Activated B cell treated with CpG ODN at 0.5 μM for 24 hours (primary cell): ENCODE data around the gene INHBB. TPM values are rescaled to one million over a fixed set of nuclear protein-coding genes. Genes with fewer than 3 reads are reported as not detected.

Experiments
- ATAC-seq: fragments of 200-7000 bp; cut with Tn5 transposase; one replicate; pipeline ENCODE4 v1.10.0; 2021; ENCODE audit warnings: low read depth, mild to moderate bottlenecking, moderate library complexity
- CTCF ChIA-PET: fragments of 350-600 bp; sonication (Branson Sonifier 250); formaldehyde crosslinking; loops from one replicate; lab custom pipeline; 2021; ENCODE audit warnings: antibody characterized with exemption; lab: Charles Lee
- POLR2A ChIA-PET: fragments of 350-600 bp; sonication (Branson Sonifier 250); formaldehyde crosslinking; loops from one replicate; lab custom pipeline; 2021; ENCODE audit warnings: antibody characterized with exemption; lab: Charles Lee
- DNase-seq: peaks from one replicate; pipeline ENCODE4 v3.0.0; 2022
- H3K27ac Mint-ChIP-seq: one replicate; pipeline ENCODE4 v1.8.0; 2020; ENCODE audit warnings: mixed read lengths
- H3K27me3 Mint-ChIP-seq: one replicate; pipeline ENCODE4 v1.8.0; 2021; ENCODE audit warnings: mixed read lengths
- H3K36me3 Mint-ChIP-seq: one replicate; pipeline ENCODE4 v1.8.0; 2021; ENCODE audit warnings: low read depth, mixed read lengths
- H3K4me1 Mint-ChIP-seq: one replicate; pipeline ENCODE4 v1.8.0; 2021; ENCODE audit warnings: mixed read lengths
- H3K4me3 Mint-ChIP-seq: one replicate; pipeline ENCODE4 v1.8.0; 2020; ENCODE audit warnings: mild to moderate bottlenecking, mixed read lengths
- H3K9me3 Mint-ChIP-seq: one replicate; pipeline ENCODE4 v1.8.0; 2020; ENCODE audit warnings: mixed read lengths
- intact Hi-C: fragments of 100-400 bp; cut with micrococcal nuclease; formaldehyde crosslinking; loops from one replicate; pipeline ENCODE4 v1.15.1; 2024
- total RNA-seq: library from RNA; stranded (reverse); gene quantifications from 2 replicates; pipeline ENCODE4 v1.2.3, GENCODE V29; 2022
- TF ChIP-seq, protein P1 (sequence below): fragments of 200-600 bp; IDR thresholded peaks from one replicate; pipeline ENCODE4 v1.8.0; 2022; ENCODE audit warnings: antibody characterized with exemption, mild to moderate bottlenecking

INHBB gene
- total RNA-seq, 1 donor from 2014 or later = not detected

DNA sequence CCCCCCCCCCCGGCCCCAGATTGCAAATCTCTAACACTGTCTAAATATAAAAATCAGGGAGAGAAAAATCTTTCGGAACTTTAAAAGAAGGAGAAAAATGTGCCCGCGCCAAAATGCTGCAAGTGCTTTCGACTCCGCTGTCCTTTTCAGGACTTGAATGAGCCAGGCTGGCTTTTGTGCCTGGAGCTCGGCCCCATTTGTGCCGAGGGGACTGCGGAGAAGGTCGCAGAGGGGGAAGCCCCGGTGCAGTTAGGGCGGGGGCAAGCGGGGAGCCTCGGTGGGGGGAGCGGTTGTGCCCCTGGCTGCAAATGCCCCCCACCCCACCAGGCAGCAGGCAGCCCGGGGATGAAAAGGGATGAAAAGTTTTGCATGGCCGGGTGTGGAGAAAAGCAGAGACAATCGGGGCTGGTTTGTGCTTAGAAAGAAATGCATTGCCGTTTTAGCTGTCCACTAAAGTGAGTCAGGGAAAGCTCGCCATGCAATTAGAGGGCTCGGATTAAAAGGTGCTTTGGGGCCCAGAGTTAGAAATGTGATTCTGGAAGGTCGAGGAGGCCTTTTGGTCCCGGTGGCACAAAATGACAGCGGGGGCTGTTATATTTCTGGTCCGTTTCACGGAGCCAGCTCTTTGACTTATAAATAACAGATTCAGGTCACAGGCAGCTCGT, 1.6 kb downstream of the INHBB start:
- Mint-ChIP-seq H3K4me1 (peaks cover 25% of the 10 kb centered on the region), H3K27me3 (peaks cover 50% of the 10 kb centered on the region), H3K36me3 (no peaks in the 10 kb centered on the region), H3K27ac (no peak overlapping the region), H3K9me3 (no peaks in the 10 kb centered on the region), H3K4me3 (peak overlapping the region; percentile 60)
- DNase-seq (no peak), ATAC-seq (no peak)
- TF ChIP-seq, protein P1, sequence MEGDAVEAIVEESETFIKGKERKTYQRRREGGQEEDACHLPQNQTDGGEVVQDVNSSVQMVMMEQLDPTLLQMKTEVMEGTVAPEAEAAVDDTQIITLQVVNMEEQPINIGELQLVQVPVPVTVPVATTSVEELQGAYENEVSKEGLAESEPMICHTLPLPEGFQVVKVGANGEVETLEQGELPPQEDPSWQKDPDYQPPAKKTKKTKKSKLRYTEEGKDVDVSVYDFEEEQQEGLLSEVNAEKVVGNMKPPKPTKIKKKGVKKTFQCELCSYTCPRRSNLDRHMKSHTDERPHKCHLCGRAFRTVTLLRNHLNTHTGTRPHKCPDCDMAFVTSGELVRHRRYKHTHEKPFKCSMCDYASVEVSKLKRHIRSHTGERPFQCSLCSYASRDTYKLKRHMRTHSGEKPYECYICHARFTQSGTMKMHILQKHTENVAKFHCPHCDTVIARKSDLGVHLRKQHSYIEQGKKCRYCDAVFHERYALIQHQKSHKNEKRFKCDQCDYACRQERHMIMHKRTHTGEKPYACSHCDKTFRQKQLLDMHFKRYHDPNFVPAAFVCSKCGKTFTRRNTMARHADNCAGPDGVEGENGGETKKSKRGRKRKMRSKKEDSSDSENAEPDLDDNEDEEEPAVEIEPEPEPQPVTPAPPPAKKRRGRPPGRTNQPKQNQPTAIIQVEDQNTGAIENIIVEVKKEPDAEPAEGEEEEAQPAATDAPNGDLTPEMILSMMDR = no peak
- POLR2A ChIA-PET = interaction anchor here (1.3 kb wide), 1 partner anchor 124 kb away, joined by 3 read pairs; the partner anchor contains the start of gene TMEM185B
- intact Hi-C loops = loop anchor here (10.0 kb wide), 2 partner anchors 983 to 1493 kb away; partner anchors contain the start of genes C2orf76 and DBI
- CTCF ChIA-PET = no interaction called here

DNA sequence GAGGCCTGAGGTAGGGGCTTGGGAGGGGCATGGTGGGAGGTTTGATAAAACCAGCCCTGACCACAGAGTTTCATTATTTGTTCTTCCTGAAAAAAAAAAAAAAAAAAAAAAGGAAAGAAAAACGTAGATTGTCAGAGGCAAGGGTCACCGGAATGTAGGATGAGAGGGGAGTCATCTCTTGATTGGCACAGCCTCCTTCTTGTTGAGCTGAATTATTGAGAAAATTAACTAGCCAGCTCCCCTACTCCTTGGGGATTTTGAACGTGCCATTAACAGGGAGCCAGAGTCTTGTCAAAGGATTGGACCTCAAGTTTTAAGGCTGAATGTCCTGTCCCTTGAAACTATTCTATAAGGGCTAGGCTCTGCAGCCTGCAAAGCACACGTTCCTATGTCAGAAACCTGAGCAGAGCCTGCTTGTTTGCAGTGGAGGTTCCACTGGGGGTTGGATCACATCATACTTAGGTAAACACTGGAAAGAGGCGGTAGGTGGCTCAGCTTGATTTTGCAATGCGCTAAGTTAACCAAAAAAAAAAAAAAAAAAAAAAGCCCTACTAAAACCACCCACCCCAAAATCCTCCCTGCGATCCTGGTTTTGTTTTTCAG, 2.3 kb downstream of the INHBB start:
- Mint-ChIP-seq H3K36me3 (no peaks in the 10 kb centered on the region), H3K4me1 (peaks cover 18% of the 10 kb centered on the region), H3K4me3 (no peak overlapping the region), H3K27ac (no peak overlapping the region), H3K9me3 (no peaks in the 10 kb centered on the region), H3K27me3 (peaks cover 43% of the 10 kb centered on the region)
- TF ChIP-seq, protein P1 = no peak
- intact Hi-C loops = loop anchor here (10.0 kb wide), 2 partner anchors 983 to 1493 kb away; partner anchors contain the start of genes C2orf76 and DBI
- POLR2A ChIA-PET = no interaction called here
- ATAC-seq (no peak), DNase-seq (no peak)
- CTCF ChIA-PET = no interaction called here

DNA sequence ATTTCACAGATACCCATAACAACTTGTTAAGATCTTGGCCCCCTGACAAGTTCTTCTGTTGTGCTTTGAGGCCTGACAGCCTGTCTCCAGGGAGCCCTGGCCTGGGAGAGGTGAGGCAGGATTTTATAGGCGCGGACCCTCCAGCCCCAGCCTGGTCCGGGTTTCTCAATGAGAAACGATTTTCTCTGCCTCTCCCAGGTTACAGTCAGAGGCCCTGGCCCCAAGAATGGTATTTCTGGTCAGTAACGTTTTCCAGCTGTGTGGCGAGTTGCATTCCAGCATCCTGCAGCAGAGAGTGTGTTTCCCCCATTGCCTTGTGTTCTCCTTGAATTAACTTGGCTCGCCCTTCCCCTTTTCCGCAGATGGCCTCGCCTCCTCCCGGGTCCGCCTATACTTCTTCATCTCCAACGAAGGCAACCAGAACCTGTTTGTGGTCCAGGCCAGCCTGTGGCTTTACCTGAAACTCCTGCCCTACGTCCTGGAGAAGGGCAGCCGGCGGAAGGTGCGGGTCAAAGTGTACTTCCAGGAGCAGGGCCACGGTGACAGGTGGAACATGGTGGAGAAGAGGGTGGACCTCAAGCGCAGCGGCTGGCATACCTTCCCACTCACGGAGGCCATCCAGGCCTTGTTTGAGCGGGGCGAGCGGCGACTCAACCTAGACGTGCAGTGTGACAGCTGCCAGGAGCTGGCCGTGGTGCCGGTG, 3.0 kb downstream of the INHBB start:
- ChIA-PET CTCF (no interaction called here), POLR2A (no interaction called here)
- no peaks in the 10 kb centered on the region for H3K36me3 Mint-ChIP-seq
- H3K4me3 Mint-ChIP-seq = no peak overlapping the region
- no peak for DNase-seq
- ATAC-seq = no peak
- H3K4me1 Mint-ChIP-seq = peaks cover 12% of the 10 kb centered on the region
- TF ChIP-seq, protein P1 = no peak
- H3K9me3 Mint-ChIP-seq = no peaks in the 10 kb centered on the region
- H3K27ac Mint-ChIP-seq = no peak overlapping the region
- intact Hi-C loops = loop anchor here (10.0 kb wide), 2 partner anchors 984 to 1494 kb away; partner anchors contain the start of genes C2orf76 and DBI
- peaks cover 37% of the 10 kb centered on the region for H3K27me3 Mint-ChIP-seq

DNA sequence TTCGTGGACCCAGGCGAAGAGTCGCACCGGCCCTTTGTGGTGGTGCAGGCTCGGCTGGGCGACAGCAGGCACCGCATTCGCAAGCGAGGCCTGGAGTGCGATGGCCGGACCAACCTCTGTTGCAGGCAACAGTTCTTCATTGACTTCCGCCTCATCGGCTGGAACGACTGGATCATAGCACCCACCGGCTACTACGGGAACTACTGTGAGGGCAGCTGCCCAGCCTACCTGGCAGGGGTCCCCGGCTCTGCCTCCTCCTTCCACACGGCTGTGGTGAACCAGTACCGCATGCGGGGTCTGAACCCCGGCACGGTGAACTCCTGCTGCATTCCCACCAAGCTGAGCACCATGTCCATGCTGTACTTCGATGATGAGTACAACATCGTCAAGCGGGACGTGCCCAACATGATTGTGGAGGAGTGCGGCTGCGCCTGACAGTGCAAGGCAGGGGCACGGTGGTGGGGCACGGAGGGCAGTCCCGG, 3.5 kb downstream of the INHBB start:
- DNase-seq = no peak
- Mint-ChIP-seq H3K4me3 (no peak overlapping the region), H3K4me1 (peaks cover 13% of the 10 kb centered on the region), H3K27me3 (peaks cover 37% of the 10 kb centered on the region), H3K27ac (no peak overlapping the region), H3K36me3 (no peaks in the 10 kb centered on the region), H3K9me3 (no peaks in the 10 kb centered on the region)
- ChIA-PET POLR2A (no interaction called here), CTCF (no interaction called here)
- ATAC-seq = no peak
- TF ChIP-seq, protein P1 = no peak
- intact Hi-C loops = loop anchor here (10.0 kb wide), 2 partner anchors 985 to 1495 kb away; partner anchors contain the start of genes C2orf76 and DBI

DNA sequence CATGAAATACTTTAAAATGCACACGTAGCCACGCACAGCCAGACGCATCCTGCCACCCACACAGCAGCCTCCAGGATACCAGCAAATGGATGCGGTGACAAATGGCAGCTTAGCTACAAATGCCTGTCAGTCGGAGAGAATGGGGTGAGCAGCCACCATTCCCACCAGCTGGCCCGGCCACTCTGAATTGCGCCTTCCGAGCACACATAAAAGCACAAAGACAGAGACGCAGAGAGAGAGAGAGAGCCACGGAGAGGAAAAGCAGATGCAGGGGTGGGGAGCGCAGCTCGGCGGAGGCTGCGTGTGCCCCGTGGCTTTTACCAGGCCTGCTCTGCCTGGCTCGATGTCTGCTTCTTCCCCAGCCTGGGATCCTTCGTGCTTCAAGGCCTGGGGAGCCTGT, 4.1 kb downstream of the INHBB start:
- ChIA-PET POLR2A (no interaction called here), CTCF (no interaction called here)
- ATAC-seq = no peak
- Mint-ChIP-seq H3K36me3 (no peaks in the 10 kb centered on the region), H3K4me1 (peaks cover 16% of the 10 kb centered on the region), H3K27me3 (peaks cover 37% of the 10 kb centered on the region), H3K4me3 (no peak overlapping the region), H3K9me3 (no peaks in the 10 kb centered on the region), H3K27ac (no peak overlapping the region)
- TF ChIP-seq, protein P1 = no peak
- DNase-seq = no peak
- intact Hi-C loops = no loop called here
